ENCODE data around the gene SOX6. TPM values are rescaled to one million over a fixed set of nuclear protein-coding genes. Genes with fewer than 3 reads are reported as not detected.

Gene SOX6
- total RNA-seq, 1 experiment from 2014 or later, result 0.21 TPM

DNA sequence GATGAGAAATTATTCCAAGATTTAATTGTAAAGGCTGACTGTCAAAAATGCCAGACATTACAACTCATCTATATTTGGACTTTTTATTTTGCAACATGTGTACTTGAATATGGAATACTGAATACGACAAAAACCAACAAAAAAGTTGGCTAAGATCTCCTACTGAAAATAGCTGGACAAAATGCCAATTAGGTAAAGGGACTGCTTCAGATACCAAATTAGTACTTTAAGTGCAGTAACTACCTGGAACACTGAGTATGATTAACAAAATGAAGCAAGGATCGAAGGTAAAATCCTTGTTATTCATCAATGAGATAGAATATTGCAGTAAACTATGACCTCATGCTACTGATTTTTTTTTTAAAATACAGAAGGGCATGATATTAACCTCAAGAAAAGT lies 173.8 kb downstream of the SOX6 start:
- in situ Hi-C loops (cut with HindIII; ENCODE audit: low pct_unique_long_range_greater_than_20kb, low sequenced_read_pairs) (no loop called here), intact Hi-C loops (cut with micrococcal nuclease; ENCODE audit: unreplicated experiment) (no loop called here)
- BruUV-seq (replicated peaks), result no TSS peak
- Histone ChIP-seq H3K4me3 (ENCODE audit: low read depth in 2 of 2, low read length in 2 of 2) (no peak overlapping the region), H3K4me1 (ENCODE audit: control insufficient read depth, insufficient read depth, low read length) (no peaks in the 10 kb centered on the region), H3K9me3 (ENCODE audit: control insufficient read depth, insufficient read depth, low read depth, low read length) (no peaks in the 10 kb centered on the region), H3K27me3 (ENCODE audit: control insufficient read depth, insufficient read depth, low read length) (no peaks in the 10 kb centered on the region), H3K36me3 (ENCODE audit: control insufficient read depth, insufficient read depth, low read length) (no peaks in the 10 kb centered on the region), H3K27ac (ENCODE audit: low read length) (no peak overlapping the region)
- TF ChIP-seq, protein P1, sequence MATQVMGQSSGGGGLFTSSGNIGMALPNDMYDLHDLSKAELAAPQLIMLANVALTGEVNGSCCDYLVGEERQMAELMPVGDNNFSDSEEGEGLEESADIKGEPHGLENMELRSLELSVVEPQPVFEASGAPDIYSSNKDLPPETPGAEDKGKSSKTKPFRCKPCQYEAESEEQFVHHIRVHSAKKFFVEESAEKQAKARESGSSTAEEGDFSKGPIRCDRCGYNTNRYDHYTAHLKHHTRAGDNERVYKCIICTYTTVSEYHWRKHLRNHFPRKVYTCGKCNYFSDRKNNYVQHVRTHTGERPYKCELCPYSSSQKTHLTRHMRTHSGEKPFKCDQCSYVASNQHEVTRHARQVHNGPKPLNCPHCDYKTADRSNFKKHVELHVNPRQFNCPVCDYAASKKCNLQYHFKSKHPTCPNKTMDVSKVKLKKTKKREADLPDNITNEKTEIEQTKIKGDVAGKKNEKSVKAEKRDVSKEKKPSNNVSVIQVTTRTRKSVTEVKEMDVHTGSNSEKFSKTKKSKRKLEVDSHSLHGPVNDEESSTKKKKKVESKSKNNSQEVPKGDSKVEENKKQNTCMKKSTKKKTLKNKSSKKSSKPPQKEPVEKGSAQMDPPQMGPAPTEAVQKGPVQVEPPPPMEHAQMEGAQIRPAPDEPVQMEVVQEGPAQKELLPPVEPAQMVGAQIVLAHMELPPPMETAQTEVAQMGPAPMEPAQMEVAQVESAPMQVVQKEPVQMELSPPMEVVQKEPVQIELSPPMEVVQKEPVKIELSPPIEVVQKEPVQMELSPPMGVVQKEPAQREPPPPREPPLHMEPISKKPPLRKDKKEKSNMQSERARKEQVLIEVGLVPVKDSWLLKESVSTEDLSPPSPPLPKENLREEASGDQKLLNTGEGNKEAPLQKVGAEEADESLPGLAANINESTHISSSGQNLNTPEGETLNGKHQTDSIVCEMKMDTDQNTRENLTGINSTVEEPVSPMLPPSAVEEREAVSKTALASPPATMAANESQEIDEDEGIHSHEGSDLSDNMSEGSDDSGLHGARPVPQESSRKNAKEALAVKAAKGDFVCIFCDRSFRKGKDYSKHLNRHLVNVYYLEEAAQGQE (IDR thresholded peaks at IDR 0.05; ENCODE audit: insufficient read depth in 1 of 2, low read depth in 2 of 2, low read length in 1 of 2), result no peak
- TF ChIP-seq POLR2AphosphoS5 (IDR thresholded peaks at IDR 0.05; ENCODE audit: low read depth, low read length) (no peak), TCF7L2 (IDR thresholded peaks at IDR 0.05; ENCODE audit: low read depth, low read length) (no peak), SIN3A (IDR thresholded peaks at IDR 0.05; ENCODE audit: borderline replicate concordance, insufficient read depth, low read depth, low read length) (no peak)
- TF ChIP-seq, protein P2, sequence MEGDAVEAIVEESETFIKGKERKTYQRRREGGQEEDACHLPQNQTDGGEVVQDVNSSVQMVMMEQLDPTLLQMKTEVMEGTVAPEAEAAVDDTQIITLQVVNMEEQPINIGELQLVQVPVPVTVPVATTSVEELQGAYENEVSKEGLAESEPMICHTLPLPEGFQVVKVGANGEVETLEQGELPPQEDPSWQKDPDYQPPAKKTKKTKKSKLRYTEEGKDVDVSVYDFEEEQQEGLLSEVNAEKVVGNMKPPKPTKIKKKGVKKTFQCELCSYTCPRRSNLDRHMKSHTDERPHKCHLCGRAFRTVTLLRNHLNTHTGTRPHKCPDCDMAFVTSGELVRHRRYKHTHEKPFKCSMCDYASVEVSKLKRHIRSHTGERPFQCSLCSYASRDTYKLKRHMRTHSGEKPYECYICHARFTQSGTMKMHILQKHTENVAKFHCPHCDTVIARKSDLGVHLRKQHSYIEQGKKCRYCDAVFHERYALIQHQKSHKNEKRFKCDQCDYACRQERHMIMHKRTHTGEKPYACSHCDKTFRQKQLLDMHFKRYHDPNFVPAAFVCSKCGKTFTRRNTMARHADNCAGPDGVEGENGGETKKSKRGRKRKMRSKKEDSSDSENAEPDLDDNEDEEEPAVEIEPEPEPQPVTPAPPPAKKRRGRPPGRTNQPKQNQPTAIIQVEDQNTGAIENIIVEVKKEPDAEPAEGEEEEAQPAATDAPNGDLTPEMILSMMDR (IDR thresholded peaks at IDR 0.05), result no peak
- no peak for DNase-seq (ENCODE audit: low read depth, low spot score)
- ChIA-PET POLR2A (no interaction called here), CTCF (no interaction called here)
- ATAC-seq, result no peak

DNA sequence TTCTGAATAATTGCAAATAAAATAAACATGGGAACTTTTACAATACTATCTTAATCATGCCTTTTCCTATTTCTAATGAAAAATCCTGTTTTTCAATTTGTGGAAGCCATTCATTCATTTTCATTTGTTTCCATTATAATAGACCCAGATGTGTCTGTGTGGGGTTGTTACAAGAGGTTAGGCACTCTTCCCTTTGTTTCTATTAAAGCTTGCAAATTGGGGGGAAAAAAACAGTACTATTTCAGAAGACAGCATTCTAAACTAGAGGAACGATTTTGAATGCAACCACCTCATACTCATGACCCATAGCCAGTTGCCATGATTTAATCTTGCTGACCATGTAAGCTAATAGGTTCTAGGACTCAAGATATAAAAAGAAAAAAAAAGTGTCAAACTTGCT lies 175.5 kb downstream of the SOX6 start:
- H3K36me3 ChIP-seq (ENCODE audit: control insufficient read depth, insufficient read depth, low read length), result no peaks in the 10 kb centered on the region
- H3K27ac ChIP-seq (ENCODE audit: low read length), result no peak overlapping the region
- H3K4me3 ChIP-seq (ENCODE audit: low read depth in 2 of 2, low read length in 2 of 2), result no peak overlapping the region
- DNase-seq (ENCODE audit: low read depth, low spot score), result no peak
- no peaks in the 10 kb centered on the region for H3K9me3 ChIP-seq (ENCODE audit: control insufficient read depth, insufficient read depth, low read depth, low read length)
- ChIA-PET POLR2A (no interaction called here), CTCF (no interaction called here)
- TF ChIP-seq TCF7L2 (IDR thresholded peaks at IDR 0.05; ENCODE audit: low read depth, low read length), result no peak
- TF ChIP-seq SIN3A (IDR thresholded peaks at IDR 0.05; ENCODE audit: borderline replicate concordance, insufficient read depth, low read depth, low read length), result no peak
- TF ChIP-seq, protein P2 (IDR thresholded peaks at IDR 0.05), result no peak
- TF ChIP-seq, protein P1 (IDR thresholded peaks at IDR 0.05; ENCODE audit: insufficient read depth in 1 of 2, low read depth in 2 of 2, low read length in 1 of 2), result no peak
- TF ChIP-seq POLR2AphosphoS5 (IDR thresholded peaks at IDR 0.05; ENCODE audit: low read depth, low read length), result no peak
- no peaks in the 10 kb centered on the region for H3K27me3 ChIP-seq (ENCODE audit: control insufficient read depth, insufficient read depth, low read length)
- in situ Hi-C loops (cut with HindIII; ENCODE audit: low pct_unique_long_range_greater_than_20kb, low sequenced_read_pairs), result no loop called here
- ATAC-seq, result no peak
- intact Hi-C loops (cut with micrococcal nuclease; ENCODE audit: unreplicated experiment), result no loop called here
- BruUV-seq (replicated peaks), result no TSS peak
- no peaks in the 10 kb centered on the region for H3K4me1 ChIP-seq (ENCODE audit: control insufficient read depth, insufficient read depth, low read length)
